Muscle layer of duodenum (tissue), 2 donors: Measurements from ENCODE around the gene KRTAP10-4.

Source experiments
- H3K27ac ChIP-seq: one replicate; pipeline ENCODE4 v1.7.0; 2013; ENCODE audit warnings: mild to moderate bottlenecking, low read length
- H3K27me3 ChIP-seq: one replicate; pipeline ENCODE4 v1.7.0; 2013; ENCODE audit warnings: low read depth, mild to moderate bottlenecking, control low read depth, low read length
- H3K36me3 ChIP-seq, 2 donors: one replicate each; pipeline ENCODE4 v1.7.0; 2013; ENCODE audit warnings: low read length in 2 of 2, control low read depth in 1 of 2, mild to moderate bottlenecking in 1 of 2; ENCODE audit not compliant: insufficient read depth in 2 of 2, control insufficient read depth in 1 of 2
- H3K4me1 ChIP-seq, 2 donors: one replicate each; pipeline ENCODE4 v1.7.0; 2013; ENCODE audit warnings: low read length in 2 of 2, mild to moderate bottlenecking in 2 of 2, control low read depth in 1 of 2, moderate library complexity in 1 of 2; ENCODE audit not compliant: insufficient read depth in 2 of 2, control insufficient read depth in 1 of 2
- H3K4me3 ChIP-seq, 2 donors: one replicate each; pipeline ENCODE4 v1.7.0; 2013; ENCODE audit warnings: low read length in 2 of 2, low read depth in 1 of 2, mild to moderate bottlenecking in 1 of 2
- H3K9me3 ChIP-seq, 2 donors: one replicate each; pipeline ENCODE4 v1.7.0; 2013; ENCODE audit warnings: low read length in 2 of 2, control low read depth in 1 of 2, mild to moderate bottlenecking in 1 of 2; ENCODE audit not compliant: control insufficient read depth in 1 of 2
- donor health status: healthy.

The KRTAP10-4 gene

GRCh38 chr21:44618909-44619308 is 45.4 kb downstream of the KRTAP10-4 start:
- H3K4me1 ChIP-seq: no peaks in the 10 kb centered on the region
- H3K27ac ChIP-seq: no peak overlapping the region
- H3K36me3 ChIP-seq: no peaks in the 10 kb centered on the region
- H3K9me3 ChIP-seq: peaks cover 3 to 21% of the 10 kb centered on the region in 2 donors
- no peaks in the 10 kb centered on the region for H3K27me3 ChIP-seq
- no peak overlapping the region for H3K4me3 ChIP-seq

- Histone ChIP-seq H3K27me3 (no peaks in the 10 kb centered on the region), H3K27ac (no peak overlapping the region), H3K4me3 (no peak overlapping the region), H3K36me3 (no peaks in the 10 kb centered on the region), H3K9me3 (peaks cover 10 to 31% of the 10 kb centered on the region in 2 donors), H3K4me1 (no peaks in the 10 kb centered on the region)
Observed at GRCh38 chr21:44619886-44620285, 46.4 kb downstream of the KRTAP10-4 start.

- Histone ChIP-seq H3K9me3 (peaks cover 10 to 34% of the 10 kb centered on the region in 2 donors), H3K36me3 (no peaks in the 10 kb centered on the region), H3K4me3 (no peak overlapping the region), H3K27ac (no peak overlapping the region), H3K27me3 (no peaks in the 10 kb centered on the region), H3K4me1 (no peaks in the 10 kb centered on the region)
Observed at GRCh38 chr21:44623575-44623974, 50.0 kb downstream of the KRTAP10-4 start.
